Uterus (tissue), 4 donors: ENCODE data around the gene GSAP. TPM values are rescaled to one million over a fixed set of nuclear protein-coding genes. Genes with fewer than 3 reads are reported as not detected.
"Not testable (repeated sequence)": the region's sequence is repeated elsewhere in the genome, so short reads cannot be mapped to it uniquely, and the experiment has no call there.

Experiments used
- DNase-seq, 2 donors: peaks; one replicate each; pipeline ENCODE4 v3.0.0-alpha.2; 2019 to 2020
- H3K27ac ChIP-seq, 2 donors: fragments of 200-600 bp; sonication (generic); 1 replicate in 1 of 2; 2 replicates in 1 of 2; pipeline ENCODE4 v1.5.1; 2016 to 2018
- H3K27me3 ChIP-seq, 2 donors: fragments of 200-600 bp; sonication (generic); one replicate each; pipeline ENCODE4 v1.5.1; 2018 to 2019; ENCODE audit warnings: control low read depth in 1 of 2
- H3K36me3 ChIP-seq, 2 donors: fragments of 200-600 bp; sonication (generic); one replicate each; pipeline ENCODE4 v1.5.1; 2019; ENCODE audit warnings: control low read depth in 1 of 2
- H3K4me1 ChIP-seq, 2 donors: fragments of 200-600 bp; sonication (generic); one replicate each; pipeline ENCODE4 v1.5.1; 2018 to 2019; ENCODE audit warnings: control low read depth in 1 of 2
- H3K4me3 ChIP-seq, 2 donors: fragments of 200-600 bp; sonication (generic); 1 replicate in 1 of 2; 2 replicates in 1 of 2; pipeline ENCODE4 v1.5.1; 2018 to 2019; ENCODE audit warnings: mild to moderate bottlenecking in 1 of 2
- H3K9me3 ChIP-seq, 2 donors: fragments of 200-600 bp; sonication (generic); one replicate each; pipeline ENCODE4 v1.5.1; 2019; ENCODE audit warnings: control low read depth in 1 of 2
- POLR2A ChIP-seq, 2 donors: fragments of 450-650 bp; IDR thresholded peaks; one replicate each; pipeline ENCODE4 v1.6.1; 2016; ENCODE audit warnings: antibody characterized with exemption in 2 of 2, mild to moderate bottlenecking in 1 of 2, moderate library complexity in 1 of 2
- intact Hi-C: fragments of 100-400 bp; cut with DNase I; formaldehyde crosslinking; loops from one replicate; pipeline ENCODE4 v1.15.1; 2023; ENCODE audit warnings: low total_unique reads
- total RNA-seq, 4 donors: library from RNA; depleted of rRNA in 3 of 4; stranded (reverse); fragments of >200 nt in 3 of 4; gene quantifications; one replicate each; pipeline versions ENCODE4 v1.1.0 to v1.2.4, GENCODE V29; 2014 to 2023
- TF ChIP-seq, protein P1 (sequence below), 4 experiments: fragments of 200-600 bp in 2 of 4; fragments of 450-650 bp in 2 of 4; sonication (generic) in 2 of 4; IDR thresholded peaks; one replicate each; pipeline ENCODE4 v1.5.1; 2016 to 2019; ENCODE audit warnings: antibody characterized with exemption in 4 of 4, mild to moderate bottlenecking in 2 of 4, moderate library complexity in 1 of 4
- donor health status: DM: yes; HTN: yes; CAD: no.

The GSAP gene
- total RNA-seq, 4 donors from 2014 or later, result 3.6 to 24.1 (median 13.1) TPM

DNA sequence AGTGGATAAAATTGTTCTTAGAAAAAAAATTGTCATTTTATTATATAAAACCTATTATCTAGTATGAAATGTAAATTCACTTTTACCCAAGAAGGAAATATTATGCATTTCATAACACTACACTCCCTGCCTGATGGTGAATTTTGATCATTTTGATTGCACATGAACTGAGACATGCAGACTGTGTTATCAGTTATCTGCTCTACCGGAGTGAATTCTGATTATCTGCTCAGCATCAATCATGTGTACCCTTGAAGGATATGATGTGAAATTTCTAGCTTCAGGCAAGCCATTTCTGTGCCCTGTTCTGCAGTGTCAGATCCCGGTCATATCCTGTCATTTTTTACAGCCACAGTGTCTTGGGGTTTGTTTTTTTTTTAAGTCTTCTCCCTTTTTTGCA lies 131.5 kb downstream of the GSAP start:
- TF ChIP-seq POLR2A (IDR thresholded peaks at IDR 0.05), result no peak
- TF ChIP-seq, protein P1, sequence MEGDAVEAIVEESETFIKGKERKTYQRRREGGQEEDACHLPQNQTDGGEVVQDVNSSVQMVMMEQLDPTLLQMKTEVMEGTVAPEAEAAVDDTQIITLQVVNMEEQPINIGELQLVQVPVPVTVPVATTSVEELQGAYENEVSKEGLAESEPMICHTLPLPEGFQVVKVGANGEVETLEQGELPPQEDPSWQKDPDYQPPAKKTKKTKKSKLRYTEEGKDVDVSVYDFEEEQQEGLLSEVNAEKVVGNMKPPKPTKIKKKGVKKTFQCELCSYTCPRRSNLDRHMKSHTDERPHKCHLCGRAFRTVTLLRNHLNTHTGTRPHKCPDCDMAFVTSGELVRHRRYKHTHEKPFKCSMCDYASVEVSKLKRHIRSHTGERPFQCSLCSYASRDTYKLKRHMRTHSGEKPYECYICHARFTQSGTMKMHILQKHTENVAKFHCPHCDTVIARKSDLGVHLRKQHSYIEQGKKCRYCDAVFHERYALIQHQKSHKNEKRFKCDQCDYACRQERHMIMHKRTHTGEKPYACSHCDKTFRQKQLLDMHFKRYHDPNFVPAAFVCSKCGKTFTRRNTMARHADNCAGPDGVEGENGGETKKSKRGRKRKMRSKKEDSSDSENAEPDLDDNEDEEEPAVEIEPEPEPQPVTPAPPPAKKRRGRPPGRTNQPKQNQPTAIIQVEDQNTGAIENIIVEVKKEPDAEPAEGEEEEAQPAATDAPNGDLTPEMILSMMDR (IDR thresholded peaks at IDR 0.05), result no peak
- no peaks in the 10 kb centered on the region for H3K27me3 ChIP-seq
- no peak overlapping the region for H3K4me3 ChIP-seq
- H3K9me3 ChIP-seq, result no peaks in the 10 kb centered on the region
- no peak overlapping the region for H3K27ac ChIP-seq
- intact Hi-C loops, result no loop called here
- H3K36me3 ChIP-seq, result no peaks in the 10 kb centered on the region
- no peak for DNase-seq
- no peaks in the 10 kb centered on the region for H3K4me1 ChIP-seq

DNA sequence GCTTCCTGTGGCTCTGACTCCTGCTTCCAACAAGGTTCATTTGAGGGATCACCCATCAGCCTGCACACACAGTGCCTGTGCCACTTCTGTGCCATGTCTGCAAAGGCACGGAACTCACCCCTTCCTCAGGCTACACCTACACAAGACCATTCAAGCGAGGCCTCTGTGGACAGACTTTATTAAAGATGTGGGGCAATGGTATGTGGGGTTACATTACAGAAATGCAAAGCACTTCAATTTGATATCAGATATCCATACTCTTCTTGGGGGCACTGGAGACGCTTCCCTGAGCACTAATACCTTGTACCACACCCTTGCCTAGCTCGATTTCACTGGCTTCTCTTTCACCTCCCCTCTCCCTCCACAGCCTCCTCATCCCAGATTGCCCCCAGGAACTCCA lies 132.1 kb downstream of the GSAP start:
- no peaks in the 10 kb centered on the region for H3K27me3 ChIP-seq
- no peak for DNase-seq
- no peaks in the 10 kb centered on the region for H3K36me3 ChIP-seq
- no peaks in the 10 kb centered on the region for H3K4me1 ChIP-seq
- no peaks in the 10 kb centered on the region for H3K9me3 ChIP-seq
- TF ChIP-seq, protein P1 (IDR thresholded peaks at IDR 0.05), result no peak
- no peak overlapping the region for H3K4me3 ChIP-seq
- intact Hi-C loops, result no loop called here
- no peak overlapping the region for H3K27ac ChIP-seq

DNA sequence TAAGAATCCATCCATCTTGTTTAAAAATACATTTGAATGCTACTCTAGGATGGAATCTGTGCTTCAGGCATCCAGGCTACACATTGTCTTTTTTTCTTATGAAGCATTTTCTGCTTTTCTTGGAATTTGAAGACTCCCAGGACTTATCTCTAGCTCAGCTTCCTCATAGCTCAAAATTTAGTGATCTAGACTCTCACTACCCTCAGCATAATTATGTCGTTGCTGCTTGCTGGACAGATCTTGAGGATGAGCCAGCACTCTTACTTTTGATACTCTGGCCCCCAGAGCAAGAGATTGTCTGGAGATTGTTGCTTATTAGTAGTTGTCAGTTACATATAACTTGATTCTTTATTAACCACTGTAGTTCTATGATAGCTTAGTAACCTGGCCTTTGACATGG lies 133.3 kb downstream of the GSAP start:
- Histone ChIP-seq H3K36me3 (no peaks in the 10 kb centered on the region), H3K9me3 (no peaks in the 10 kb centered on the region), H3K27me3 (no peaks in the 10 kb centered on the region), H3K4me1 (no peaks in the 10 kb centered on the region), H3K27ac (no peak overlapping the region), H3K4me3 (no peak overlapping the region)
- TF ChIP-seq, protein P1 (IDR thresholded peaks at IDR 0.05), result no peak
- TF ChIP-seq POLR2A (IDR thresholded peaks at IDR 0.05), result no peak
- intact Hi-C loops, result no loop called here
- DNase-seq, result no peak

DNA sequence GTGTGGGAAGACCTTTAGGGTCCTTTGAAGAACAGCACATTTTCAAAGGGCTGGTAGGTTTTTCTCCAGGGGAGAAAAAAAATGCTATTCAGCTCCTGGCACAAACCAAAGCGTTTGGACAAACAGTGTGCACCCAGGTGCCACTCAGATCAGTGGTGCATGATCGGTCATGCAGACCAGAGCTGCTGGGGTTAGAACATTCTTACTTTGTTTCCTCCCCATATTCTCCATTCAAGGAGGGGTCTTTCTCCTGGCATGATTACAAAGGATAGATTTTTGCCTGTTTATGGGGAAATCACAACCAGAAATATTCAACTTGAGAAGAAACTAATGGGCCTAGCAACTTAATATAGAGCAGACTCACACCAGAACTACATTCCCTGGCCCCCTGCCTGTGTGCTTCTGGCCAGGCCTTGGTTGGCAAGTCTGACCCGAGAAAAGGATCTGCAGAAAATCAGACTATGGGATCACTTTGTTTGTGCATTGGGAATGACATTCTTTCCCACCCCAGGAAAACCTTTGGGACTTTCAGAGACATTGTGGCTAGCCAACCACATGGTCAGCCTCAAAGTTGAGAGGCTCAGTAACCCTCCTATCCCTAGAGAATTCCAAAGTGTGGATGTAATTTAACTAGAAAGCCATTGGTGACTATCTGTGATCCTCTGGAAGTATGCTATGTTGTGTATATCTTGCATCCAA lies 134.2 kb downstream of the GSAP start:
- TF ChIP-seq POLR2A (IDR thresholded peaks at IDR 0.05), result no peak
- TF ChIP-seq, protein P1 (IDR thresholded peaks at IDR 0.05), result no peak

DNA sequence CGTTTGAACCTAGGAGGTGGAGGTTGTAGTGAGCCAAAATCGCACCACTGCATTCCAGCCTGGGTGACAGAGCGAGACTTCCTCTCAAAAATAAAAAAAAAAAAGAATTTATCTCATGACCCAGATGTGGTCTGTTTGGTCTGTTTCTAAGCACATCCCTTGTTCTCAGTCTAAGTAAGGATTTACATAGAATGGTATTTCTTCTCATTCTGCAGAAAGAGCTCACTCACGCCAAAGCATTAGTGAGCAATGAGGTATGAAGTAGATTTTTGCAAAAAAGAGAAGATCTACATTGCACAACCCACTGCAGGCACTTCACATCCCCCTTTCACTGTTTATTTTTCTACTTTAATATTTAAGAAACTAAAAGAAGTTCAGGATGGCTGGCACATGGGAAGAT lies 140.0 kb downstream of the GSAP start:
- TF ChIP-seq, protein P1 (IDR thresholded peaks at IDR 0.05), result no peak
- no peak for TF ChIP-seq POLR2A (IDR thresholded peaks at IDR 0.05)
- H3K4me1 ChIP-seq, result no peaks in the 10 kb centered on the region
- no peak overlapping the region for H3K27ac ChIP-seq
- H3K4me3 ChIP-seq, result no peak overlapping the region
- DNase-seq, result no peak
- H3K27me3 ChIP-seq, result no peaks in the 10 kb centered on the region
- intact Hi-C loops, result no loop called here
- H3K9me3 ChIP-seq, result no peaks in the 10 kb centered on the region
- H3K36me3 ChIP-seq, result no peaks in the 10 kb centered on the region

More for the DNA sequence above, 134.2 kb downstream of the GSAP start:
- no peaks in the 10 kb centered on the region for H3K9me3 ChIP-seq
- no peak overlapping the region for H3K27ac ChIP-seq
- intact Hi-C loops, result no loop called here
- DNase-seq, result no peak
- no peaks in the 10 kb centered on the region for H3K27me3 ChIP-seq
- no peaks in the 10 kb centered on the region for H3K36me3 ChIP-seq
- no peaks in the 10 kb centered on the region for H3K4me1 ChIP-seq
- no peak overlapping the region for H3K4me3 ChIP-seq

DNA sequence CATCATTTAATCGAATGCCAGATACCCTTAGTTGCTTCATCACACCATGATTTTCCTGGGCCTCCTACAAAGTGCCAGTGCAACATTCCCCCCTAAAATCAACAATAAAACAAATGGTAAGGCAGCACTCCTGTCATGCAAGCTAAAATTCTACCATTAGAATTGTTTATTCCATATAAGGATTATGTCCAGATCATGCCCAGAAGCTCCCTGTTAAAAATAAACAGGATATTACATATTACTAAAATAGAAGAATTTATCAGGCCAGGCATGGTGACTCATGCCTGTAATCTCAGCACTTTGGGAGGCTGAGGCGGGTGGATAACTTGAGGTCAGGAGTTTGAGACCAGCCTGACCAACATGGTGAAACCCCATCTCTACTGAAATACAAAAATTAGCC lies 140.5 kb downstream of the GSAP start:
- H3K36me3 ChIP-seq, DNase-seq, intact Hi-C loops, H3K27me3 ChIP-seq, H3K9me3 ChIP-seq, H3K27ac ChIP-seq, H3K4me3 ChIP-seq, H3K4me1 ChIP-seq: not testable (repeated sequence)
